NCI-H2107 treated with DMSO at 0.1 percent for 48 hours (cell line): Measurements from ENCODE around the gene TYRO3.

Source experiments
- DNase-seq: peaks from one replicate; lab custom pipeline; 2025; ENCODE audit not compliant: unreplicated experiment; lab: John Stamatoyannopoulos, UW

The TYRO3 gene

GRCh38 chr15:41558400-41559238 lies at the start of gene TYRO3:
Gene TYRO3 (plus strand): TSS chr15:41559212. CDS start chr15:41559258, 46 bp downstream.
- DNase-seq = no peak

- DNase-seq = no peak
Observed at GRCh38 chr15:41510728-41511127, 48.3 kb upstream of the TYRO3 start.

DNA sequence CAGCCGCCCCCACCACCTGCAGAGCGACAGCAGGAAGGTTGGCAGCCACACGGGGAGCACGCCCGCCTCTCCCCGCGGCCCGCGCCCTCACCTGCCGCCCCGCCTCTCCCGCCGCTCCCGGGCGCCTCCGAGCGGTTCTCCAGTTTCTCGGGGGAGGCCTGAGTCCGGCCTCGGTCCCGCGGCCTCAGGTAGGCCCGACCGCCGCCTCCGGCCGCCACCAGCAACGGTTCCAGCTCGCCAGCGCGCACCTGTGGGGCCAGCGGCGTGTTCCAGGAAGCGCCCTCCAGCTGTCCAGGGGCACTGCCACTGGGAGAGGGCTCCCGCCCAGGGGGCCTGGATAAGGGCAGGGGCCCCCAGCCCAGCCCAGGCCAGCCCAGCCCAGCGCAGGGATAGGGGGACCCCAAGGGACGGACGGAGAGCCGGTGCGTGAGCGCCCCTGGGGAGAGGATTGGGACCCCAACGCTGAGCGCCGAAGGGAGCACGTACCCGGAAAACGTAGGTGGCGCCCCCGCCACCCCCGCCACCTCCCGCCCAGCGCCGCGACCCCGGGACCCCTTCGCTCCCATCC lies 47.6 kb upstream of the TYRO3 start:
- no peak for DNase-seq

DNA sequence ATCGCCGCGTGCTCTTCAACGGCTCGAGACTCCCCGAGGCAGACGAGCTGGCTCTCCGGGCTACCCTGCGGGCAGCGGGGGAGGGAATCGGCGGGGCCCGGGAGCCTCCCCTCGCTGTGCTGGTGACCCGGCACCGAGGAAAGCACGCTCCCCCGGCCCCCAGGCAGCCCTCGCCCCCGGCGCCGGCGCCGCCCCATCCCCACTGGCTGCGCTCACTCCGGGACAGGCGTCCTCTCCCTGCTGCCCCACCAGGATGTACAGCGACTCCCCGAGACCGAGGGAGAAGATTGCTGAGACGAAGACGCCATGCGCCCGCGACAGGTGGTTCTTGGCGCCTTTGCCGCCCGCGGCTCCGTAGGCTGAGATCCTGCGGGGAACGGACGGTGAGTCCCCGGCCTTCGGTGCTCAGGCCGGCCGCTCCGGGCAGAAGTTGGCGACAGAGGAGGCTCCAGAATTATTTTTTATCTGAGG lies 47.1 kb upstream of the TYRO3 start:
- DNase-seq = no peak

- DNase-seq = no peak
Observed at GRCh38 chr15:41512512-41512939, 46.5 kb upstream of the TYRO3 start.

DNA sequence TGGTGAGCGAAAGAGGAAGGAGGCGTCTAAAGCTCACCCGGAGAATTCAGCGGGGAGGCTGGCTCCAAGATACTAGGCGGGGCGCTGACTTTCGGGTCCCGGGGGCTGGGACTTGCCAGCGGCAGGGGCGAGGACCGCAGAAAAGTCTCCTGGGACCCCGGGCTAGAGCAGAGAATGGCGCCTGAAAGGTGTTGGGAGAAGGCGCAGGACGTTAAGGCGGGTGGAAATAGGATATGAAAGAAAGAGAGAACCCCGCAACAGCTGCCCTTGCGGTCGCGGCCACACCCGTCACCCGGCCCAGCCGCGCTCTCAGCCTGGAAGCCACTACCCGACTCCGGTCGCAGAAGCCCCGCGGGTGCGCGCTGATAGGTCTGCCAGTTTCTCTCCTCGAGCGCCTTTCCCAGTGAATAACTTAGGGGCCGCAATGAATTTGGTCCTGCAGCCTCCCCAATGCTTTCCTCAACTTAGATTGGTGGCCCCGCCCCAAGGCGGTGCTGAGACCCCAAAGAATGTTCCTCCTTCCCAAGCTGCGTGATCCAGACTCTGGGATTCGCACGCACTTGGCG lies 46.0 kb upstream of the TYRO3 start:
- DNase-seq = no peak

GRCh38 chr15:41513506-41514227 lies 45.3 kb upstream of the TYRO3 start, which contains the start of gene LTK:
Gene LTK (minus strand): TSS chr15:41513827. CDS start chr15:41513709, 118 bp downstream.
- no peak for DNase-seq

DNA sequence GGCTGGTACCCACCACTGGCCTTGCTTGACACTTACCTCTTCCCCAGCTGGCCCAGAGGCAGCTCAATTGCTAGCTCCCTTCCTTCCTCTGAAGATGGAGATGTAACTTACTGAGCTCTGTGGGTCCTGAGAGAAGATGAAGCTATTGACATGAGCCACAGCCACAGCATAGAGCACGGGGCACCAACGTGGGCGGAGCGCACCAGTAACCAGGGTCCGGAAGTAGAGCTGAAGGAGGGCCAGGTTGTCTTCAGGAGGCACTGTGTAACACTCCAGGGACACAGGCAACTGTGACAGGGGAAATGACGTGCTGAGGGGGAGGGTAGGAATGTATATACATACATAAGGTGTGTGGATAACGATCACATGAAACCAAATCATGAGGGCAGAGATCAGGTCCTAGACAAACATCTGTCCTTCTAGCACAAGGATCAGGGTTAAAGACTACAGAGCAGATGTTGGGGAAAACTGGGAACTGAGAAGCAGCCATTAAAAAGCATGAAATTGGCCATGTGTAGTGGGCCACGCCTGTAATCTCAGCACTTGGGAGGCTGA lies 41.0 kb upstream of the TYRO3 start:
- DNase-seq = no peak

DNA sequence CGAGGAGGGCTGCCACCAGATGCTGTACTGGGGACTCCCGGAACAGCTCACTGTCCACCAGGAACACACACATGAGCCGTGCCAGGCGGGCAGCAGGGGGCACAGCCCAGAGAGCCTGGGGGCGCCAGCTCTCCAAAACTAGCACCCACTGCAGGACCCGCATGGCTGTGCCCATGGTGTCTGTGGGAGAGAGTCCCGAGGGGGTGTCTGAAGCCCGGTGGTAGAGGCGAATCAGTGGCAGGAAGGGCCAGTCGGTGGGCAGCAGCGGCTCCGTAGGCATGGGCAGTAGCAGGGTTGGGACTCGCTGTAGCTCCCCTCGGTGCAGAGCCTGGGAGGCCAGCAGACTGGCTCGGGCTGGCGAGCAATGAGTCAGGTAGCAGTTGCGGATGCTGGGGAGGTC lies 38.4 kb upstream of the TYRO3 start:
- DNase-seq = no peak

GRCh38 chr15:41521614-41522013 lies 37.4 kb upstream of the TYRO3 start:
- no peak for DNase-seq

- DNase-seq = no peak
Observed at GRCh38 chr15:41523097-41523496, 35.9 kb upstream of the TYRO3 start.

DNA sequence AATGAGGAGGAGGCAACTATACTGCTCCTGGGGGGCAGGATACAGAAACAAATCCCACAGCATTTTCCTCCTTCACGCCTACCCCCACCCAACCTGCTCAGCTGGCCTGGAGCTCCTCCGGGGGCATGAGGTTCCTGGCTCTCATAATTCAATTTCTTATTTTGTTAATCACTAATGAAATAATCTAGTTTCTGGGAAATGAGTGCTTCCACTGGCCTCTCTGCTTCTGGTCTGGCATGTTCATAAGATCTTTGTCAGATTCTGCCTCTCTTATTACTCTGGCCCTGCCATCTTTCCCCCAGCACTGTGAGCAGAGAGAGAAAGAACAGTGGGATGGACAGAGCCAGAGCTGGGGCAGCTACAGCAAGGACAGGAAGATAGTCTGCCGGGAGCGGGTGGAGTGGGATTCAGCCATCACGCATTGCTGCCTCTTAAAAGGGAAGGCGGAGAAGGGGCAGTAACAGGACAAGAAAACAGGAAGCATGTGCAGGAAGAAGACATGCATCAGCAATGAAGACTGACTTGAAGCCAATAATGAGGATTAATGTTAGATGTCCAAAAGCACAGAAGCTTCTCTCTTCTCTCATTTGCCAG lies 28.6 kb upstream of the TYRO3 start:
- DNase-seq = no peak

DNA sequence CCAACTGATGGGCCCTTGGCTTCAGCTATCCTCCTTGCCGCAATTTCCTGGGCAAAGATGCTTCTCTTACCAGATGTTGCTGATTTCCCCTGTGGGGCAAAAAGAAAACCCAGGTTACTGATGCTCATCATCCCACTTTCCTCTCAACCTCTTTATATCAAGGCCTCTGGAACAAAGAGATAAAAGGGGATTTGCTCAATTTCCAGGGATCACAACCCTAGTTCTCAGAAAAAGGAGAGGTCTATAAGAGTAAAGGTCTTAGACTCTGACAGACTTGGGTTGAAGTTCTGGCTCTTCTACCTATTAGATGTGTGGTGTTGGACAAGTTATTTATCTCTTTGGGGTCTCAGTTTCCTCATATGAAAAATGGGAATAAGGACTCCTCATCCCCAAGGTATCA lies 23.5 kb upstream of the TYRO3 start:
- DNase-seq = no peak

DNA sequence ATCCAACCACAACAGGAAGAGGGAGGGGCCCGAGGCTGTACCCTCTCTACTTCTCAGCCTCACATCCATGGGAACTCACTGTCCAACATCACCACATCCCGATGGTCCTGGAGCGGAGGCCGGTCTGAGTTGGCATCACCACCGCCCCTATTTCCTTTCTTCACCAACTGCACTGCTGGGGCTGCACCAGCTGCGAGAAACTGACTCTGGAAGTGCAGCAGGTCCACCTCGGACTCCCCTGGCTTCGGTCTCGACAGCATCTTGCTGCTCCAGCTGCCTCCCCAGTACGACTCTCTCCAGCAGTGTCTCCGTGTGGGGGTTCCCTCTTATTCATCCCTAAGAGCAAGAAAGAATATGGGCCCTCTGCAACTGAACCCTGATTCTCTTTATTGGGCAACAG lies 22.1 kb upstream of the TYRO3 start:
- DNase-seq = no peak

GRCh38 chr15:41543521-41543870 lies 15.5 kb upstream of the TYRO3 start:
- DNase-seq = no peak

- DNase-seq = no peak
Observed at GRCh38 chr15:41544650-41545015, 14.4 kb upstream of the TYRO3 start.

DNA sequence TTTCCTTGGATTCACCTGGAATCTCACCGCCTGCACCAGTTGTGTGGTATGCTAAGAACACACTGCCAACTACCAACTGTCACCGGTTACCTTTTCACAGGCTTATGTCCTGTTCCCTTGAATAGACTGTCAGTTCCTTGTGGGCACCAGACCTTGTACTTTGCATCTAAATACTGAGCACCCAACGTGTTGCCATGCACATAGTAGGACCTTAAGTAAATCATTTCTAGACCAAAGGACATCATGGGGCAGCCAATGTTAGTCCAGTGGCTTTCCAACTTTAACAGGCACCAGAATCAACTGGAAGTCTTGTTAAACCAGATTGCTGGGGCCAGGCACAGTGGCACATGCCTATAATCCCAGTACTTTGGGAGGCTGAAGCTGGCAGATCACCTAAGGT lies 13.8 kb upstream of the TYRO3 start:
- no peak for DNase-seq

DNA sequence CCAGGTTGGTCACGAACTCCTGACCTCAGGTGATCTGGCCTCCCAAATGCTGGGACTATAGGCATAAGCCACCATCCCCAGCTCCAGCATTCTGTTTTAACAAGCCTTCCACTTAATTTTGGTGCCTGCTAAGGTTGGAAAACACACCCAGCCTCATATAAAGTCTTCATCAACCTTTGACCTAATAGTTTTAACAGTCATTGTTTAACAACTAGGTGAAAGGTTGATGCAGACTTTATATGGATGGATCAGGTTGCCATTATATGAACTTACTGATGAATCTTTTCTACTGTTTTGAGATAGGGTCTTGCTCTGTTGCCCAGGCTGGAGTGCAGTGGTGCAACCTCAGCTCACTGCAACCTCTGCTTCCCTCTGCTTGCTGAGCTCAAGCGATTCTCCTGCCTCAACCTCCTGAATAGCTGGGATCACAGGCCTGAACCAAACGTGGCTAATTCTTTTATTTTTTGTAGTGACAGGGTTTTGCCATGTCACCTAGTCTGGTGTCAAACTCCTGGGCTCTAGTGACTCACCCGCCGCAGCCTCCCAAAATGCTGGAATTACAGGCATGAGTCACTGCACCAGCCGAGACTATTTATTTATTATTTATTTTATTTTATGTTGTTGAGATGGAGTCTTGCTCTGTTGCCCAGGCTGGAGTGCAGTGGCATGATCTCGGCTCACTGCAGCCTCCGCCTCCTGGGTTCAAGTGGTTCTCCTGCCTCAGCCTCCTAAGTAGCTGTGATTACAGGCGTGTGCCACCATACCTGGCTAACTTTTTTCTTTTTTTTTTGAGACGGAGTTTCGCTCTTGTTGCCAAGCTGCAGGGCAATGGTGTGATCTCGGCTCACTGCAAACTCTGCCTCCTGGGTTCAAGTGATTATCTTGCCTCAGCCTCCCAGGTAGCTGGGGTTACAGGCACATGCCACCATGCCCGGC lies 11.9 kb upstream of the TYRO3 start:
- DNase-seq = no peak

DNA sequence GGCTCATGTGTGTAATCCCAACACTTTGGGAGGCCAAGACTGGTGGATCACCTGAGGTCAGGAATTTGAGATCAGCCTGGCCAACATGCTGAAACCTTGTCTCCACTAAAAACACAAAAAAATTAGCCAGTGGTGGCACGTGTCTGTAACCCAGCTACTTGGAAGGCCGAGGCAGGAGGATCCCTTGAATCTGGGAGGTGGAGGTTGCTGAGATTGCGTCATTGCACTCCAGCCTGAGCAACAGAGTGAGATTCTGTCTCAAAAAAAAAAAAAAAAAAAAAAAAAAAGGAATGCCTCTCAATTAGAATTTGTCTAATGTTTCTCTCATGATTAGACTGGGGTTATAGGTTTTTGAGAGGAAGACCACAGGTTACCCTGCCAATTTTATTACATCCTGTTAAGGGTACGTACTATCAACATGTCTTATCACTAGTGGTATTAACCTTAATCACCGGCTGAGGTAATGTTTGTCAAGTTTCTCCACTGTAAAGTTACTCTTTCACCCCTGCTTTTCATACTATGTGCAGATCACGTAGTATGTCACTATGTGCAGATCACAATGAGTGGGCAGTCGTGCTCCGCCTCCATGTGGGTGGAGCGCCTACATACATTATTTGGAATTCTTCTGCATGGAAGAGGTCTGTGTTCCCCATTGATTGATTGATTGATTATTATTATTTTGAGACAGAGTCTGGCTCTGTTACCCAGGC lies 8.8 kb upstream of the TYRO3 start:
- DNase-seq = no peak
